GM23248 (cell line): ENCODE results near the gene TMEM266. TPM values are rescaled to one million over a fixed set of nuclear protein-coding genes. Genes with fewer than 3 reads are reported as not detected.

Source experiments
- DNase-seq: peaks from one replicate; pipeline ENCODE4 v3.0.0-alpha.2; 2015
- H2AFZ ChIP-seq: fragments of 200-600 bp; sonication (generic); 2 replicates; pipeline ENCODE4 v1.6.1; 2016; ENCODE audit warnings: antibody characterized with exemption
- H3F3A ChIP-seq: fragments of 200-600 bp; sonication (generic); 2 replicates; pipeline ENCODE4 v1.6.1; 2016; ENCODE audit warnings: mild to moderate bottlenecking, antibody characterized with exemption, mixed run types; ENCODE audit not compliant: insufficient read depth
- H3K27ac ChIP-seq: fragments of 200-600 bp; sonication (generic); 2 replicates; pipeline ENCODE4 v1.5.1; 2016; ENCODE audit warnings: mild to moderate bottlenecking
- H3K27me3 ChIP-seq: fragments of 200-600 bp; sonication (generic); replicated peaks from 2 replicates; pipeline ENCODE4 v1.6.1; 2016; ENCODE audit warnings: mild to moderate bottlenecking; ENCODE audit not compliant: insufficient read depth
- H3K36me3 ChIP-seq: fragments of 200-600 bp; sonication (generic); 2 replicates; pipeline ENCODE4 v1.6.1; 2016; ENCODE audit warnings: low read depth, mild to moderate bottlenecking
- H3K4me1 ChIP-seq: fragments of 200-600 bp; sonication (generic); 2 replicates; pipeline ENCODE4 v1.6.1; 2016; ENCODE audit warnings: mild to moderate bottlenecking; ENCODE audit not compliant: insufficient read depth
- H3K4me2 ChIP-seq: fragments of 200-600 bp; sonication (generic); one replicate; pipeline ENCODE4 v1.6.1; 2016; ENCODE audit warnings: mild to moderate bottlenecking; ENCODE audit not compliant: unreplicated experiment
- H3K4me3 ChIP-seq: fragments of 200-600 bp; sonication (generic); 2 replicates; pipeline ENCODE4 v1.5.1; 2016; ENCODE audit warnings: mild to moderate bottlenecking
- H3K79me2 ChIP-seq: fragments of 200-600 bp; sonication (generic); 2 replicates; pipeline ENCODE4 v1.6.1; 2016; ENCODE audit warnings: mild to moderate bottlenecking; ENCODE audit not compliant: insufficient read depth
- H3K9ac ChIP-seq: fragments of 200-600 bp; sonication (generic); 2 replicates; pipeline ENCODE4 v1.6.1; 2016; ENCODE audit warnings: mild to moderate bottlenecking
- H3K9me2 ChIP-seq: fragments of 200-600 bp; sonication (generic); 2 replicates; pipeline ENCODE4 v1.6.1; 2016; ENCODE audit warnings: mixed run types, mild to moderate bottlenecking, moderate library complexity; ENCODE audit not compliant: insufficient read depth
- H3K9me3 ChIP-seq: fragments of 200-600 bp; sonication (generic); one replicate; pipeline ENCODE4 v1.6.1; 2017; ENCODE audit warnings: low read depth
- H4K20me1 ChIP-seq: fragments of 200-600 bp; sonication (generic); 2 replicates; pipeline ENCODE4 v1.6.0; 2016; ENCODE audit not compliant: insufficient read depth
- EZH2 ChIP-seq: fragments of 200-600 bp; sonication (generic); IDR thresholded peaks from 2 replicates; pipeline ENCODE4 v1.6.1; 2018; ENCODE audit warnings: antibody characterized with exemption, mild to moderate bottlenecking; ENCODE audit not compliant: insufficient read depth, poor library complexity, severe bottlenecking
- EZH2phosphoT487 ChIP-seq: fragments of 200-600 bp; sonication (generic); IDR thresholded peaks from 2 replicates; pipeline ENCODE4 v1.6.1; 2018; ENCODE audit warnings: antibody characterized with exemption, moderate library complexity, mild to moderate bottlenecking, low read depth; ENCODE audit not compliant: insufficient read depth
- WGBS, 2 experiments: methylation state at CpG; one replicate each; pipeline ENCODE4 v1.1.6; 2015 to 2017; ENCODE audit warnings: low lambda C conversion rate in 2 of 2, low coverage in 1 of 2; ENCODE audit errors: missing lambda C conversion rate in 2 of 2; 5-methylcytosine and 5-hydroxymethylcytosine counted together
- in situ Hi-C: fragments of 300-500 bp; cut with MboI; formaldehyde crosslinking; loops from 2 replicates; pipeline ENCODE4 v1.15.0; 2020
- polyA plus RNA-seq: library from polyadenylated mRNA; unstranded; fragments of >200 nt; fragmentation: Nextera tagmentation; extraction: Ambion mirVana; gene quantifications from 2 replicates; pipeline ENCODE4 v1.2.1, GENCODE V29; 2016
- total RNA-seq: library from RNA; depleted of rRNA; stranded (reverse); fragments of >200 nt; shearing (Covaris generic); gene quantifications from 2 replicates; pipeline ENCODE4 v1.2.3, GENCODE V29; 2014

The TMEM266 gene
- total and polyA plus RNA-seq, 2 experiments from 2014 or later = not detected

DNA sequence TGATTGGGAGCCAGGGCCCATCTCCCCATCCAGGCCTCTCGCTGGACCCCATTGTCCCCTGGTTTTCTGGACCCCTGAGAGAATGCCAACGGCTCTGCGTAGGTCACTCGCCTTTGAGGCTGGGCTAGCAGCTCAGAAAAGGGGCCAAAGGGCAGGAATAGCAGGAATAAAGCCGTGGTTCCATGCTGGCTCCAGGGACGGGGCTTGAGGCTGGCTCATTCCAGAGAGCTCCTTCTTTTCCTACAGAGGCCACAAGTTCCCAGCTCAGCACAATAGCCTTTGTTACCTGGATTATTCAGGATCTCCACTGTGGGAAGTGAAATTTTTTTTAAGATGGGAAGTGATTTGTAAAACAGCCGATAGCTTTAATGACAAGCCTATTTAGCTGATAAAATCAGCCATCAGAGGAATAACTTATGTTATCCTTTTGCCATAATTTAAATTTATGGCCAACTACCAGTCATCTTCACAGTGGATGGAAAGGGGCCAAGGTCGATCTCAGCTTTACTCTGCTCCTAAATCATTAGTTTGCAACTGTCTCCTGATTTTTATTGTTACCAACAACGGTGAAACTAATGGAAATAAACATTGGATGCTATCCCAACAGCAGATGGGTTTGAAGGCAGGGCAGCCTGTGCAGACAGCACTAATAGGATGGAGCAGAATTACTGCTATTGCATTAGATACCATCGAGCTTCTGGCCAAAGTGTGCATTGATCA, 124.3 kb downstream of the TMEM266 start:
- no peak overlapping the region for H3K9ac ChIP-seq
- no peak overlapping the region for H3K4me3 ChIP-seq
- 51 to 54% methylated on average over 10 of the region's 10 CpGs for WGBS, 2 experiments
- H3K9me2 ChIP-seq = no peaks in the 10 kb centered on the region
- H3K9me3 ChIP-seq = no peaks in the 10 kb centered on the region
- H3K36me3 ChIP-seq = no peaks in the 10 kb centered on the region
- in situ Hi-C loops = no loop called here
- H3K27me3 ChIP-seq = no peaks in the 10 kb centered on the region
- H3K79me2 ChIP-seq = no peaks in the 10 kb centered on the region
- no peak overlapping the region for H3K4me2 ChIP-seq
- H3F3A ChIP-seq = 0 out of 2 replicates have a peak, but pooled peaks cover 11% of the 10 kb centered on the region
- no peak for DNase-seq
- H2AFZ ChIP-seq = no peak overlapping the region
- H3K27ac ChIP-seq = no peak overlapping the region
- H3K4me1 ChIP-seq = peaks cover 17% of the 10 kb centered on the region
- H4K20me1 ChIP-seq = no peaks in the 10 kb centered on the region
- no peak for TF ChIP-seq EZH2
- TF ChIP-seq EZH2phosphoT487 = no peak

DNA sequence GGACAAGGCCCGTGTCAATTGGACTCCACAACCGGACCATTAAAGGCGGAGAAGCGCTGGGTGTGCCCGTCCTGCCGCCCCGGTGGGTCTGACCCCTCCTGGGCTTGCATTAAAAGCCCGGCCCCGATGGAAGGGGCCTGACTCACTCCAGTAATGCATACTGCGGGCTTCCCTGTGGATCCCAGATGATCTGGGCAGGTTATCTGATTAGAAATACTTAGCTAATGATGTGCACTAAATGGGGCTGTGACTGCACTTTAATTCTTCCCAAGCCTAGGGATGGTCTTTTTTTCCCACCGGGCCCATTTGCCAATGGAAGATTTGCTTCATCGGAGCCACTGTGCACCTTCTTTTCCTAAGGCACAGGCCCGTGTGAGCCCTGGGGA, 124.9 kb downstream of the TMEM266 start:
- no peak overlapping the region for H3K27ac ChIP-seq
- H3K27me3 ChIP-seq = no peaks in the 10 kb centered on the region
- no peak overlapping the region for H3K4me2 ChIP-seq
- no peaks in the 10 kb centered on the region for H3K79me2 ChIP-seq
- in situ Hi-C loops = no loop called here
- 0 out of 2 replicates have a peak, but pooled peaks cover 11% of the 10 kb centered on the region for H3F3A ChIP-seq
- DNase-seq = no peak
- no peaks in the 10 kb centered on the region for H3K9me3 ChIP-seq
- no peak for TF ChIP-seq EZH2
- TF ChIP-seq EZH2phosphoT487 = no peak
- no peak overlapping the region for H3K4me3 ChIP-seq
- H2AFZ ChIP-seq = no peak overlapping the region
- no peaks in the 10 kb centered on the region for H4K20me1 ChIP-seq
- peaks cover 17% of the 10 kb centered on the region for H3K4me1 ChIP-seq
- 41 to 45% methylated on average over 13 of the region's 13 CpGs for WGBS, 2 experiments
- H3K36me3 ChIP-seq = no peaks in the 10 kb centered on the region
- H3K9ac ChIP-seq = no peak overlapping the region
- no peaks in the 10 kb centered on the region for H3K9me2 ChIP-seq

DNA sequence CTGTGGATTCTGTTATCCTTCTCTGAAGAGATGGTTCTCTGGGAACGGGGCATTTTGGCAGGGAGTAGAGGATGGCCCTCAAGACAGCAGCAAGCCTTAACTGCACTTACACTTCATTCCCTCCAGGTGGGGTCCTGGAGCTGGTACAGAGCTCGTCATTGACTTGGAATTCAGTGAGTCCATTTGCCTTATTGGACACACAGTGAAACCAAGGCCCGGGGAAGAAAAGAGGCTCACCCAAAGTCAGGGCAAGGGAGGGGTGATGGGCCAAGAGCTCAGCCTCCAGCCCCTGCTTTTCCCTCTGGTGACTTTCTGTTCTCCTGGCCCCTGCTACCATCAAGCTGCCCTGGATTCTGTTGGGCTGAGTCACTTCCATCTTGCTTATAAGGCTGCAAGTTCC, 125.9 kb downstream of the TMEM266 start:
- no peak overlapping the region for H3K4me3 ChIP-seq
- DNase-seq = peak; percentile 87
- no peaks in the 10 kb centered on the region for H3K9me3 ChIP-seq
- no peaks in the 10 kb centered on the region for H3K36me3 ChIP-seq
- H3K79me2 ChIP-seq = no peaks in the 10 kb centered on the region
- no peaks in the 10 kb centered on the region for H3K9me2 ChIP-seq
- in situ Hi-C loops = no loop called here
- H2AFZ ChIP-seq = peak overlapping the region; percentile 60
- H3F3A ChIP-seq = 0 out of 2 replicates have a peak, but pooled peaks cover 11% of the 10 kb centered on the region
- no peaks in the 10 kb centered on the region for H4K20me1 ChIP-seq
- no peaks in the 10 kb centered on the region for H3K27me3 ChIP-seq
- H3K4me1 ChIP-seq = peaks cover 17% of the 10 kb centered on the region
- WGBS, 2 experiments = 14 to 18% methylated on average over 3 of the region's 3 CpGs
- TF ChIP-seq EZH2phosphoT487 (no peak), EZH2 (no peak)
- H3K4me2 ChIP-seq = peak overlapping the region; percentile 24
- H3K9ac ChIP-seq = no peak overlapping the region
- peak overlapping the region; percentile 20; the same call in 1 of the 2 replicates for H3K27ac ChIP-seq

DNA sequence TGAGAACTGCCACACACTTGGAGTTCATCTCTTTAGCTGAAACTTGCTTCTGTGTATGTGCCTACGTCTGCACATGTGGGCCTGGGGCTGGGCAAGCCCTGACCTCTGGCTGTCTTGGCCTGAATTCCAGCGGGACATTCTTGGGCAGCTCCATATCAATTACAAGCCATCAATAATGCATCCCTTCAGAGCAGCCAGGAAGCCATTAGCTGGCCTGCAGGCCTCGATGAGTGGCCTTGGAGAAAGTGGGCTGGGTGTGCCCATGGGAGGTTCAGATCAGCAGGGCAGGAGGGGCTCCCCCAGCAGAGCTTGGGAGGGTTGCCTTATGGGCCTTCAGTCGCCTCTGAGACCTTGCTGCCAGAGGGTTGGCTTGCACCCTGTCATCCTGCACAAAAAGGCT, 127.4 kb downstream of the TMEM266 start:
- H3K36me3 ChIP-seq = no peaks in the 10 kb centered on the region
- no peak overlapping the region for H3K4me3 ChIP-seq
- H3K27me3 ChIP-seq = no peaks in the 10 kb centered on the region
- H3K27ac ChIP-seq = no peak overlapping the region
- H3K4me1 ChIP-seq = peaks cover 17% of the 10 kb centered on the region
- WGBS, 2 experiments = 68 to 71% methylated on average over 4 of the region's 4 CpGs
- no peak for TF ChIP-seq EZH2phosphoT487
- no peak for TF ChIP-seq EZH2
- DNase-seq = no peak
- no peak overlapping the region for H2AFZ ChIP-seq
- H3K9me2 ChIP-seq = no peaks in the 10 kb centered on the region
- H3K4me2 ChIP-seq = no peak overlapping the region
- no peaks in the 10 kb centered on the region for H3K79me2 ChIP-seq
- H3F3A ChIP-seq = 0 out of 2 replicates have a peak, but pooled peaks cover 4% of the 10 kb centered on the region
- no peaks in the 10 kb centered on the region for H3K9me3 ChIP-seq
- no peak overlapping the region for H3K9ac ChIP-seq
- H4K20me1 ChIP-seq = no peaks in the 10 kb centered on the region
- in situ Hi-C loops = no loop called here
